ENCODE results near the gene SEMA6A. TPM values are rescaled to one million over a fixed set of nuclear protein-coding genes. Genes with fewer than 3 reads are reported as not detected.

Gene SEMA6A
- total RNA-seq, 1 experiment from 2014 or later = 18.3 TPM

GRCh38 chr5:116595498-116595897 lies 20.9 kb upstream of the SEMA6A start:
- intact Hi-C loops (cut with micrococcal nuclease; ENCODE audit: unreplicated experiment) = no loop called here
- H3K9me3 ChIP-seq = no peaks in the 10 kb centered on the region
- no peaks in the 10 kb centered on the region for H3K9me3 Mint-ChIP-seq (ENCODE audit: unreplicated experiment)
- no peak overlapping the region for H3K27ac Mint-ChIP-seq (ENCODE audit: unreplicated experiment)
- CTCF ChIA-PET = no interaction called here
- no peaks in the 10 kb centered on the region for H3K27me3 Mint-ChIP-seq (ENCODE audit: insufficient read depth, unreplicated experiment)
- H3K36me3 ChIP-seq (ENCODE audit: control insufficient read depth, insufficient read depth, low read length) = no peaks in the 10 kb centered on the region; the same call in 1 of the 2 replicates
- no peak for TF ChIP-seq CTCF (IDR thresholded peaks at IDR 0.05; ENCODE audit: insufficient read depth in 1 of 2, low read depth in 1 of 2, low read length in 1 of 2, severe bottlenecking in 1 of 2, unreplicated experiment in 1 of 2)
- no peak overlapping the region for H3K4me3 Mint-ChIP-seq (ENCODE audit: unreplicated experiment)
- no peaks in the 10 kb centered on the region for H3K4me1 Mint-ChIP-seq (ENCODE audit: low read depth, unreplicated experiment)
- no peaks in the 10 kb centered on the region for H3K27me3 ChIP-seq (replicated peaks; ENCODE audit: control insufficient read depth, insufficient read depth, low read length)
- H3K36me3 Mint-ChIP-seq (ENCODE audit: insufficient read depth, unreplicated experiment) = no peaks in the 10 kb centered on the region
- no peaks in the 10 kb centered on the region for H3K4me1 ChIP-seq
- POLR2A ChIA-PET = no interaction called here
- BruUV-seq (replicated peaks) = no TSS peak
- DNase-seq = no peak
- no peak overlapping the region for H3K4me3 ChIP-seq (ENCODE audit: low read depth, low read length)

- Mint-ChIP-seq H3K4me3 (ENCODE audit: unreplicated experiment) (no peak overlapping the region), H3K27ac (ENCODE audit: unreplicated experiment) (no peak overlapping the region), H3K4me1 (ENCODE audit: low read depth, unreplicated experiment) (no peaks in the 10 kb centered on the region), H3K9me3 (ENCODE audit: unreplicated experiment) (no peaks in the 10 kb centered on the region), H3K27me3 (ENCODE audit: insufficient read depth, unreplicated experiment) (no peaks in the 10 kb centered on the region), H3K36me3 (ENCODE audit: insufficient read depth, unreplicated experiment) (no peaks in the 10 kb centered on the region)
- no peak for DNase-seq
- intact Hi-C loops (cut with micrococcal nuclease; ENCODE audit: unreplicated experiment) = no loop called here
- H3K9me3 ChIP-seq = no peaks in the 10 kb centered on the region
- ChIA-PET CTCF (no interaction called here), POLR2A (no interaction called here)
- BruUV-seq (replicated peaks) = no TSS peak
- H3K4me3 ChIP-seq (ENCODE audit: low read depth, low read length) = no peak overlapping the region
- TF ChIP-seq CTCF (IDR thresholded peaks at IDR 0.05; ENCODE audit: insufficient read depth in 1 of 2, low read depth in 1 of 2, low read length in 1 of 2, severe bottlenecking in 1 of 2, unreplicated experiment in 1 of 2) = no peak
- H3K36me3 ChIP-seq (ENCODE audit: control insufficient read depth, insufficient read depth, low read length) = no peaks in the 10 kb centered on the region; the same call in 1 of the 2 replicates
- no peaks in the 10 kb centered on the region for H3K27me3 ChIP-seq (replicated peaks; ENCODE audit: control insufficient read depth, insufficient read depth, low read length)
- no peaks in the 10 kb centered on the region for H3K4me1 ChIP-seq
These were observed 18.7 kb upstream of the SEMA6A start for GRCh38 chr5:116593340-116593739.

- Mint-ChIP-seq H3K4me3 (ENCODE audit: unreplicated experiment) (no peak overlapping the region), H3K9me3 (ENCODE audit: unreplicated experiment) (no peaks in the 10 kb centered on the region), H3K27ac (ENCODE audit: unreplicated experiment) (no peak overlapping the region), H3K4me1 (ENCODE audit: low read depth, unreplicated experiment) (peaks cover 6% of the 10 kb centered on the region), H3K27me3 (ENCODE audit: insufficient read depth, unreplicated experiment) (peaks cover 8% of the 10 kb centered on the region), H3K36me3 (ENCODE audit: insufficient read depth, unreplicated experiment) (no peaks in the 10 kb centered on the region)
- no peaks in the 10 kb centered on the region for H3K36me3 ChIP-seq (ENCODE audit: control insufficient read depth, insufficient read depth, low read length)
- POLR2A ChIA-PET = no interaction called here
- H3K9me3 ChIP-seq = no peaks in the 10 kb centered on the region
- intact Hi-C loops (cut with micrococcal nuclease; ENCODE audit: unreplicated experiment) = no loop called here
- no TSS peak for BruUV-seq (replicated peaks)
- 0 out of 2 replicates have a peak, but pooled peaks cover under 1% of the 10 kb centered on the region for H3K4me1 ChIP-seq
- no peak for DNase-seq
- no peaks in the 10 kb centered on the region for H3K27me3 ChIP-seq (replicated peaks; ENCODE audit: control insufficient read depth, insufficient read depth, low read length)
- no peak for TF ChIP-seq CTCF (IDR thresholded peaks at IDR 0.05; ENCODE audit: insufficient read depth in 1 of 2, low read depth in 1 of 2, low read length in 1 of 2, severe bottlenecking in 1 of 2, unreplicated experiment in 1 of 2)
- CTCF ChIA-PET = no interaction called here
- no peak overlapping the region for H3K4me3 ChIP-seq (ENCODE audit: low read depth, low read length)
These were observed 10.6 kb upstream of the SEMA6A start for GRCh38 chr5:116585227-116585626.
